Vagina (tissue), 2 donors: ENCODE data around the gene TMC1. TPM values are rescaled to one million over a fixed set of nuclear protein-coding genes. Genes with fewer than 3 reads are reported as not detected.

ENCODE experiments used
- DNase-seq, 2 donors: peaks; one replicate each; pipeline ENCODE4 v3.0.0-alpha.2; 2017; ENCODE audit errors: extremely low spot score in 2 of 2
- H3K27ac ChIP-seq: fragments of 200-600 bp; sonication (generic); one replicate; pipeline ENCODE4 v1.5.1; 2019
- H3K27me3 ChIP-seq: fragments of 200-600 bp; sonication (generic); one replicate; pipeline ENCODE4 v1.5.1; 2019
- H3K36me3 ChIP-seq, 2 donors: fragments of 200-600 bp; sonication (generic); one replicate each; pipeline ENCODE4 v1.5.1; 2017 to 2019
- H3K4me1 ChIP-seq: fragments of 200-600 bp; sonication (generic); one replicate; pipeline ENCODE4 v1.5.1; 2019
- H3K4me3 ChIP-seq, 2 donors: fragments of 200-600 bp; sonication (generic); 1 replicate in 1 of 2; 2 replicates in 1 of 2; pipeline ENCODE4 v1.5.1; 2016 to 2019
- H3K9me3 ChIP-seq: fragments of 200-600 bp; sonication (generic); one replicate; pipeline ENCODE4 v1.5.1; 2019
- POLR2A ChIP-seq, 2 donors: fragments of 450-650 bp; IDR thresholded peaks; one replicate each; pipeline ENCODE4 v1.6.1; 2017; ENCODE audit warnings: antibody characterized with exemption in 2 of 2, mild to moderate bottlenecking in 2 of 2, moderate library complexity in 2 of 2
- POLR2AphosphoS5 ChIP-seq, 2 donors: sonication (generic); formaldehyde crosslinking; IDR thresholded peaks; one replicate each; pipeline ENCODE4 v1.9.0; 2017; ENCODE audit warnings: antibody characterized with exemption in 2 of 2, mild to moderate bottlenecking in 2 of 2, low read depth in 1 of 2; ENCODE audit not compliant: insufficient read depth in 1 of 2
- intact Hi-C: fragments of 100-400 bp; cut with DNase I; formaldehyde crosslinking; loops from one replicate; pipeline ENCODE4 v1.15.1; 2023
- total RNA-seq: library from RNA; depleted of rRNA; stranded (reverse); fragments of >200 nt; gene quantifications from one replicate; pipeline ENCODE4 v1.2.3, GENCODE V29; 2016
- TF ChIP-seq, protein P1 (sequence below), 3 experiments: fragments of 450-650 bp in 2 of 3; fragments of 200-600 bp in 1 of 3; sonication (generic) in 1 of 3; IDR thresholded peaks; one replicate each; pipeline ENCODE4 v1.5.1; 2017 to 2019; ENCODE audit warnings: antibody characterized with exemption in 3 of 3, mild to moderate bottlenecking in 2 of 3, moderate library complexity in 2 of 3

Gene TMC1
- total RNA-seq, 1 donor from 2014 or later, result not detected

DNA sequence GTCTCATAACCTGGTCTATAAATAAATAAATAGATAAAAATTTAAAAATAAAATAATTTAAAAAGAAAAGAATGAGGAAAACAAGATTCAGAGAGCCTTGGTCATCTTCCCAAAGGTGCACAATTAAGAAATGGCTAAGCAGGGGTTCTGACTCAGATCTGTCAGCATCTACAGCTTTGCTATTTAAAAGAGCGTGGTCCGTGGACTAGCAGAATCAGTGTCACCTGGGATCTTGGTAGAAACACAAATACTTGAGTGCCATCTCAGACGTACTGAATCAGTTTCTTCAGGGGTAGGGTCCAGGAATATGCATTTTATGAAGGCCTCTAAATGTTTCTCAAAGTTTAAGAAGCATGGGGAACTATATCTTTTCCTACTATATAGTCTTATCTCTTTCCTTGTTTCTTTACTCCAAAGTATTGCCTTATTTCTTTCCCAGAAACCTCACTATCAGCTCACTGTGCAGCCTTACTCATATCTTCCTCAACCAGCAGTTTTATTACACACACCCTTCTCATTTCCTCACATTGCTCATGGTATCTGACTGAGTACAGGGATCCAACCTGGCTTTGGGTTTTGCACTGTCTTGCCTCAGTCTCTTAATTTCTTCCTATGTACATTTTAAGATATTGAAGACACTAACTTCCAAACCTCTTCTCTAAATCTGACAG lies 58.6 kb downstream of the TMC1 start:
- Histone ChIP-seq H3K27me3 (no peaks in the 10 kb centered on the region), H3K4me1 (peaks cover 53% of the 10 kb centered on the region), H3K9me3 (no peaks in the 10 kb centered on the region), H3K4me3 (no peak overlapping the region), H3K36me3 (no peaks in the 10 kb centered on the region), H3K27ac (peak overlapping the region; percentile 80)
- intact Hi-C loops, result loop anchor here (10.0 kb wide), 1 partner anchor 215 kb away; the partner anchor contains the start of gene ZFAND5
- TF ChIP-seq, protein P1, sequence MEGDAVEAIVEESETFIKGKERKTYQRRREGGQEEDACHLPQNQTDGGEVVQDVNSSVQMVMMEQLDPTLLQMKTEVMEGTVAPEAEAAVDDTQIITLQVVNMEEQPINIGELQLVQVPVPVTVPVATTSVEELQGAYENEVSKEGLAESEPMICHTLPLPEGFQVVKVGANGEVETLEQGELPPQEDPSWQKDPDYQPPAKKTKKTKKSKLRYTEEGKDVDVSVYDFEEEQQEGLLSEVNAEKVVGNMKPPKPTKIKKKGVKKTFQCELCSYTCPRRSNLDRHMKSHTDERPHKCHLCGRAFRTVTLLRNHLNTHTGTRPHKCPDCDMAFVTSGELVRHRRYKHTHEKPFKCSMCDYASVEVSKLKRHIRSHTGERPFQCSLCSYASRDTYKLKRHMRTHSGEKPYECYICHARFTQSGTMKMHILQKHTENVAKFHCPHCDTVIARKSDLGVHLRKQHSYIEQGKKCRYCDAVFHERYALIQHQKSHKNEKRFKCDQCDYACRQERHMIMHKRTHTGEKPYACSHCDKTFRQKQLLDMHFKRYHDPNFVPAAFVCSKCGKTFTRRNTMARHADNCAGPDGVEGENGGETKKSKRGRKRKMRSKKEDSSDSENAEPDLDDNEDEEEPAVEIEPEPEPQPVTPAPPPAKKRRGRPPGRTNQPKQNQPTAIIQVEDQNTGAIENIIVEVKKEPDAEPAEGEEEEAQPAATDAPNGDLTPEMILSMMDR (IDR thresholded peaks at IDR 0.05), result no peak
- TF ChIP-seq POLR2A (IDR thresholded peaks at IDR 0.05), result no peak
- no peak for TF ChIP-seq POLR2AphosphoS5 (IDR thresholded peaks at IDR 0.05; ENCODE audit: insufficient read depth in 1 of 2, low read depth in 1 of 2)
- DNase-seq, result peak in 1 of 2 donors; percentile 44

DNA sequence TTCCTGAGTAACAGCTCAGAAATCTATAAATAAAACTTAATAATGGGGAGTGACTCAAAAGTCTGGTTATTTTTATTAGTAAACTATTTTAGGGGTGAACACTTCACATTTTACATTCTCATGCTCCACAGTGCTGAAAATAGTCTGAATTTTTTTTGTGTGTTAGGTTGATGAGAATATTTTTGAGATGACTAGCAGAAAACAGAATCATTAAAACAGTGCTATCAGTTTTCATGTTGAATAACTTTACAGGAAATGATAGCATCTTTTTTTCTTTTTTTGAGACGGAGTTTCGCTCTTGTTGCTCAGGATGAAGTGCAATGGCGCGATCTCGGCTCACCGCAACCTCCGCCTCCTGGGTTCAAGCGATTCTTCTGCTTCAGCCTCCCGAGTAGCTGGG lies 60.3 kb downstream of the TMC1 start:
- Histone ChIP-seq H3K27me3 (no peaks in the 10 kb centered on the region), H3K36me3 (no peaks in the 10 kb centered on the region), H3K4me1 (peaks cover 54% of the 10 kb centered on the region), H3K27ac (peak overlapping the region; percentile 49), H3K9me3 (no peaks in the 10 kb centered on the region), H3K4me3 (no peak overlapping the region)
- TF ChIP-seq, protein P1 (IDR thresholded peaks at IDR 0.05), result no peak
- TF ChIP-seq POLR2AphosphoS5 (IDR thresholded peaks at IDR 0.05; ENCODE audit: insufficient read depth in 1 of 2, low read depth in 1 of 2) (no peak), POLR2A (IDR thresholded peaks at IDR 0.05) (no peak)
- intact Hi-C loops, result loop anchor here (10.0 kb wide), 1 partner anchor 217 kb away; the partner anchor contains the start of gene ZFAND5
- DNase-seq, result no peak

DNA sequence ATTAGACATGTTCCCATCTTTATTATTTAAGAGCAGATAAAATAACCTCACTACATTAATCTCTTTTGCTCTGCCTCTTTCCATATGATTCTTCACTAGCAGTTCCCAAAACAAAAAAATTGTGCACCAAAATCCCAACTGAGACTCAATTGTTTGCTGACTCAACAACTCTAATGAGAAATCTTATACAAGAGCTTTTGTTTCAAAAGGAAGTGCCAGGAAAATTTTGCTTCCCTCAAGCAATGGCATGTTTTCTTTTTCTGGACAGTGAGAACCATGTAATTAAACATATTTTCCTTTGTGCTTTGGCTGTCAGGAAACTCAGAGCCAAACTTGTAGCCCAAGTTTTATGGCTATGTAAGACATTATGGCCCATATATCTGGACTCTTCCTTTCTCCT lies 62.0 kb downstream of the TMC1 start:
- Histone ChIP-seq H3K27ac (no peak overlapping the region), H3K4me1 (peaks cover 44% of the 10 kb centered on the region), H3K27me3 (no peaks in the 10 kb centered on the region), H3K9me3 (no peaks in the 10 kb centered on the region), H3K4me3 (no peak overlapping the region), H3K36me3 (no peaks in the 10 kb centered on the region)
- TF ChIP-seq POLR2AphosphoS5 (IDR thresholded peaks at IDR 0.05; ENCODE audit: insufficient read depth in 1 of 2, low read depth in 1 of 2) (no peak), POLR2A (IDR thresholded peaks at IDR 0.05) (no peak)
- TF ChIP-seq, protein P1 (IDR thresholded peaks at IDR 0.05), result no peak
- intact Hi-C loops, result loop anchor here (10.0 kb wide), 1 partner anchor 219 kb away; the partner anchor contains the start of gene ZFAND5
- no peak for DNase-seq

DNA sequence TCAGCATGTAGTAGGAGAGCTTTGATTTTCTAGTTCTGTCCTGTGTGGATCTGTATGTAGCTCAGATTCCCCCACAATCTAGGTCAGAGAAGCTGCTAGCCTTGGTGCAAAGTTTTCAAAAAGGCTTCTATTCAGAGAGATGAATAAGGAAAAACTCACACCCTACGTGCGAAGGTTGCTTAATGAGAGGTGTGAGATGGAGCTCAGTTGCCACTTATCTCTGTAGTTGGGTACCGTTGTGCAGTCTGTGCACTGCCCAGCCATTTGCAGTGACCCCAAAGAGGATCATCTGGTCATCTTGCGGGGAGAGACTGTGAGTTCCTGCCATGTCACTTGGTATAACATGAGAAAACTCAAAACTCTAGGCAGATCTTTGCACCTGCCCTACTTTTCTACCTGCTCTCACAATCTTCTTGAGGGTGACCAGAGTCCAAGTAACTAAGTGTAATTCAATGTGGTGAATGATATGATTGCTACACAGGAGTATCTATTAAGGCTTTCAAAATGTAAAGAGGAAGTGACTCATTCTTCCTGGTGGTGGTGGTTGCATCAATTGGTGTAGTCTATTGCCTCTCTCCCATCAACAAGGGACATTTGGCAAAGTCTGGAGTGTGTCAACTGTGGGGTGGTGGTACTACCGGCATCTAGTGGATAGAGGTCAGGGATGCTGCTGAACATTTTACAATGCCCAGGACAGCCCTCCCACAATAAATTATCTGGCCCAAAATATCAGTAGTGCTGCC lies 65.2 kb downstream of the TMC1 start:
- no peaks in the 10 kb centered on the region for H3K27me3 ChIP-seq
- H3K9me3 ChIP-seq, result no peaks in the 10 kb centered on the region
- intact Hi-C loops, result loop anchor here (10.0 kb wide), 1 partner anchor 222 kb away; the partner anchor contains the start of gene ZFAND5
- H3K4me1 ChIP-seq, result peaks cover 38% of the 10 kb centered on the region
- TF ChIP-seq POLR2AphosphoS5 (IDR thresholded peaks at IDR 0.05; ENCODE audit: insufficient read depth in 1 of 2, low read depth in 1 of 2), result no peak
- TF ChIP-seq POLR2A (IDR thresholded peaks at IDR 0.05), result no peak
- TF ChIP-seq, protein P1 (IDR thresholded peaks at IDR 0.05), result no peak
- H3K27ac ChIP-seq, result peak overlapping the region; percentile 48
- H3K4me3 ChIP-seq, result no peak overlapping the region
- peak in 1 of 2 donors; percentile 87 for DNase-seq
- no peaks in the 10 kb centered on the region for H3K36me3 ChIP-seq
